ENCODE results near the gene FMN1.

Gene FMN1

GRCh38 chr15:32884146-32884545 lies 310.4 kb downstream of the FMN1 start:
- no peaks in the 10 kb centered on the region for H3K36me3 ChIP-seq (ENCODE audit: insufficient read depth)
- no peak overlapping the region for H3K27ac ChIP-seq
- H3K27me3 ChIP-seq (ENCODE audit: insufficient read depth, low read depth): no peaks in the 10 kb centered on the region
- H3K4me3 ChIP-seq (IDR thresholded peaks at IDR 0.05; ENCODE audit: insufficient read depth, low read depth, low read length): no peak overlapping the region
- no peak for TF ChIP-seq CTCF (conservative IDR thresholded peaks at IDR 0.05; ENCODE audit: low read depth, low read length)
- peaks cover 4% of the 10 kb centered on the region for H3K4me1 ChIP-seq (ENCODE audit: low read depth, poor library complexity, severe bottlenecking)
- H3K79me2 ChIP-seq (ENCODE audit: insufficient read depth, low read depth): no peaks in the 10 kb centered on the region
- no peak overlapping the region for H2AFZ ChIP-seq (ENCODE audit: low read depth)
- H4K20me1 ChIP-seq (ENCODE audit: insufficient read depth): no peaks in the 10 kb centered on the region
- H3K4me2 ChIP-seq: no peak overlapping the region
- H3K9ac ChIP-seq: no peak overlapping the region

- Histone ChIP-seq H3K27ac (no peak overlapping the region), H3K4me3 (IDR thresholded peaks at IDR 0.05; ENCODE audit: insufficient read depth, low read depth, low read length) (no peak overlapping the region), H3K27me3 (ENCODE audit: insufficient read depth, low read depth) (no peaks in the 10 kb centered on the region), H3K79me2 (ENCODE audit: insufficient read depth, low read depth) (no peaks in the 10 kb centered on the region), H2AFZ (ENCODE audit: low read depth) (no peak overlapping the region), H4K20me1 (ENCODE audit: insufficient read depth) (no peaks in the 10 kb centered on the region), H3K4me1 (ENCODE audit: low read depth, poor library complexity, severe bottlenecking) (peaks cover 4% of the 10 kb centered on the region), H3K9ac (no peak overlapping the region), H3K4me2 (no peak overlapping the region), H3K36me3 (ENCODE audit: insufficient read depth) (no peaks in the 10 kb centered on the region)
- TF ChIP-seq CTCF (conservative IDR thresholded peaks at IDR 0.05; ENCODE audit: low read depth, low read length): no peak
These were observed 311.6 kb downstream of the FMN1 start for GRCh38 chr15:32882955-32883354.

GRCh38 chr15:32881528-32881927 lies 313.0 kb downstream of the FMN1 start:
- Histone ChIP-seq H3K27me3 (ENCODE audit: insufficient read depth, low read depth) (no peaks in the 10 kb centered on the region), H2AFZ (ENCODE audit: low read depth) (no peak overlapping the region), H3K27ac (no peak overlapping the region), H3K79me2 (ENCODE audit: insufficient read depth, low read depth) (no peaks in the 10 kb centered on the region), H3K4me3 (IDR thresholded peaks at IDR 0.05; ENCODE audit: insufficient read depth, low read depth, low read length) (no peak overlapping the region), H4K20me1 (ENCODE audit: insufficient read depth) (no peaks in the 10 kb centered on the region), H3K4me1 (ENCODE audit: low read depth, poor library complexity, severe bottlenecking) (peaks cover 4% of the 10 kb centered on the region), H3K4me2 (no peak overlapping the region), H3K36me3 (ENCODE audit: insufficient read depth) (no peaks in the 10 kb centered on the region), H3K9ac (no peak overlapping the region)
- TF ChIP-seq CTCF (conservative IDR thresholded peaks at IDR 0.05; ENCODE audit: low read depth, low read length): no peak

GRCh38 chr15:32880642-32881041 lies 313.9 kb downstream of the FMN1 start:
- no peaks in the 10 kb centered on the region for H4K20me1 ChIP-seq (ENCODE audit: insufficient read depth)
- H2AFZ ChIP-seq (ENCODE audit: low read depth): no peak overlapping the region
- no peak overlapping the region for H3K9ac ChIP-seq
- no peaks in the 10 kb centered on the region for H3K79me2 ChIP-seq (ENCODE audit: insufficient read depth, low read depth)
- no peak overlapping the region for H3K4me2 ChIP-seq
- H3K36me3 ChIP-seq (ENCODE audit: insufficient read depth): no peaks in the 10 kb centered on the region
- TF ChIP-seq CTCF (conservative IDR thresholded peaks at IDR 0.05; ENCODE audit: low read depth, low read length): no peak
- no peaks in the 10 kb centered on the region for H3K27me3 ChIP-seq (ENCODE audit: insufficient read depth, low read depth)
- H3K4me3 ChIP-seq (IDR thresholded peaks at IDR 0.05; ENCODE audit: insufficient read depth, low read depth, low read length): no peak overlapping the region
- no peak overlapping the region for H3K27ac ChIP-seq
- peaks cover 4% of the 10 kb centered on the region for H3K4me1 ChIP-seq (ENCODE audit: low read depth, poor library complexity, severe bottlenecking)
